Peyer's patch (tissue), 4 donors: ENCODE data around the gene DNAJB8.

ENCODE experiments used
- POLR2A ChIP-seq, 2 donors: fragments of 450-650 bp; IDR thresholded peaks; one replicate each; pipeline ENCODE4 v1.5.1; 2017; ENCODE audit warnings: antibody characterized with exemption in 2 of 2, mild to moderate bottlenecking in 2 of 2, moderate library complexity in 2 of 2
- TF ChIP-seq, protein P1 (sequence below), 6 experiments: fragments of 450-650 bp in 4 of 6; fragments of 200-600 bp in 2 of 6; sonication (generic) in 1 of 6; IDR thresholded peaks; one replicate each; pipeline ENCODE4 v1.5.1; 2017 to 2019; ENCODE audit warnings: antibody characterized with exemption in 6 of 6, mild to moderate bottlenecking in 3 of 6, moderate library complexity in 1 of 6

DNA sequence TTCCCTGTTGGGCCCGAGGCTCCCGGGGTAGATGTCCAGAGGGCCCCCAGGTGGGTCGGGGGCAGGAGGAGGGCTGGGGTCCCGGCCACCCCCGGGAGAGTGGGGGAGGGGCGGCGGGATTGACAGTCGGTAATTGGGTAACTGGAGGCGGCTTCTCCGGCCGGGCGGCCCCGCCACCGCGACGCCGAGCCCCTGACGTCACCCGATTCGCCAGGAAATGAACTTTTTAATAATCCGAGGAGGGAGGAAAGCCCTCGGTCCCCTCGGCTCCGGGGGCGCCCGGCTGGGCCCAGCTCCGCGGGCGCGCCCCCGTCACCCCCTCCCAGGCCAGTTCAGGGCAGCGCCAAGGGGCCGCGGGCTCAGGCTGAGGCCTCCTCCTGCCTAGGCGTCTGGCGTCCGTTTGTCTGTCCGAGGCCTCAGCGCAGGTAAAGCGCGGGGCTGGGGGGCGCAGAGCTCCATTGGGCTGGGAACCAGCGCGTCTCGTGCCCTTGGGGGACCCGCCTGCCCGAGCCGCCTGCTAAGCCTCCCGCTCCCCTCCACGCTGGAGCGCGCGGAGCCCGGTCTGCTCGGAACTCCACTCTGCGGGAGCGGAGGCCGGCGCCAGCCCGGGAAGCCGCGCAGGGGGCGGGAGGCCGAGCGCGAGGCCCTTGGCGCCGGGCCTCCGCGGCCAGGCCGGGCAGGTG is 22.4 kb upstream of the DNAJB8 start:
- TF ChIP-seq, protein P1, sequence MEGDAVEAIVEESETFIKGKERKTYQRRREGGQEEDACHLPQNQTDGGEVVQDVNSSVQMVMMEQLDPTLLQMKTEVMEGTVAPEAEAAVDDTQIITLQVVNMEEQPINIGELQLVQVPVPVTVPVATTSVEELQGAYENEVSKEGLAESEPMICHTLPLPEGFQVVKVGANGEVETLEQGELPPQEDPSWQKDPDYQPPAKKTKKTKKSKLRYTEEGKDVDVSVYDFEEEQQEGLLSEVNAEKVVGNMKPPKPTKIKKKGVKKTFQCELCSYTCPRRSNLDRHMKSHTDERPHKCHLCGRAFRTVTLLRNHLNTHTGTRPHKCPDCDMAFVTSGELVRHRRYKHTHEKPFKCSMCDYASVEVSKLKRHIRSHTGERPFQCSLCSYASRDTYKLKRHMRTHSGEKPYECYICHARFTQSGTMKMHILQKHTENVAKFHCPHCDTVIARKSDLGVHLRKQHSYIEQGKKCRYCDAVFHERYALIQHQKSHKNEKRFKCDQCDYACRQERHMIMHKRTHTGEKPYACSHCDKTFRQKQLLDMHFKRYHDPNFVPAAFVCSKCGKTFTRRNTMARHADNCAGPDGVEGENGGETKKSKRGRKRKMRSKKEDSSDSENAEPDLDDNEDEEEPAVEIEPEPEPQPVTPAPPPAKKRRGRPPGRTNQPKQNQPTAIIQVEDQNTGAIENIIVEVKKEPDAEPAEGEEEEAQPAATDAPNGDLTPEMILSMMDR (IDR thresholded peaks at IDR 0.05) = no peak
- no peak for TF ChIP-seq POLR2A (IDR thresholded peaks at IDR 0.05)
